HG02798 (cell line): ENCODE measurements around the gene CAPN9.
"Not testable (repeated sequence)": the region's sequence is repeated elsewhere in the genome, so short reads cannot be mapped to it uniquely, and the experiment has no call there.

Experiments
- ATAC-seq: cut with Tn5 transposase; IDR thresholded peaks from one replicate; pipeline ENCODE4 v1.9.1; 2021; ENCODE audit warnings: mild to moderate bottlenecking; ENCODE audit not compliant: unreplicated experiment, poor library complexity

The CAPN9 gene

GRCh38 chr1:230709619-230710542 lies 37.3 kb upstream of the CAPN9 start:
- ATAC-seq = no peak

DNA sequence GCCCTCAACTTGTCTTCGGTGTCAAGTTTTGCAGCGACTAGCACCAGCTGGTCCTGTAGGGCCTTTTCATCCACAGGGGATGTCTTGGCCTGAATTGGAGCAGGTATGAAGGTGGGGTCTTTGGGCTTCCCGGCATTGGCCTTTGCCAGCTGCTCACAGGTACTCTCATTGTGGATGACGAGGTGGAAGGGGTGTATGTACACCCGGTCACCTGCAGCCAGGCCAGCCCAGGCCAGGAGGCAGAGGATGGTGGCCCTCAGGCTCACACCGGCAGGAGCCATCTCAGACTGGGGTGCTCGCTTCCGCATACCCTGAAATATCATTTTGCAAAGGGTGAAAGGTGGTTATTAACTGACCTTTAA lies 36.7 kb upstream of the CAPN9 start:
- no peak for ATAC-seq

GRCh38 chr1:230711245-230711644 lies 35.9 kb upstream of the CAPN9 start:
- ATAC-seq = no peak

DNA sequence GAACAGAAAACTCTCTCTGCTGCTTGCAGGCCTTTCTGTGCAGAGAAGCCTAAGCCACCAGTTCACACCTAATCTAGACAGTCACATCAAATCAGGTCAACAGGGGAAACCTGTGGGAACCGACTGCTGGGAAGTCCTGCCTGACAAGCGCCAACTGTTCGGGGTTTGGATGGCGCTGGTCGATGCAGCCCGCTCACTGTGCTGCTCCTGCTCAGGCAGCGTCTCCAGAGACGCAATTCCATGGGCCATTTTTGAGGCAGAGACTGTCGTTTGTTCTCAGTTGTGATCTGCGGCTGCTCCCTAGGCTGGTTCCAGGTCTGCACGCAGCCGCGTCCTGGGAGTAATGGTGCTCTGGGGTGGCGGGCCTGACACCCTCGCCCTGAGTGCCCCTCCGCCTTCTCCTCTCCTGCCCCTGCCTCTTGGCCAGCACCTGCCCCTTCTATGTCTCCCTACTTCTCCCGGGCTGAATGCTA lies 34.7 kb upstream of the CAPN9 start:
- no peak for ATAC-seq

- no peak for ATAC-seq
Measured at GRCh38 chr1:230713138-230713537, 34.0 kb upstream of the CAPN9 start.

- no peak for ATAC-seq
Measured at GRCh38 chr1:230713547-230713914, 33.7 kb upstream of the CAPN9 start.

GRCh38 chr1:230713915-230714764 lies 33.0 kb upstream of the CAPN9 start, which contains the start of gene AGT:
TSS of gene AGT (minus strand) at chr1:230714122. CDS start at chr1:230710823, 3,299 bp downstream.
- no peak for ATAC-seq

DNA sequence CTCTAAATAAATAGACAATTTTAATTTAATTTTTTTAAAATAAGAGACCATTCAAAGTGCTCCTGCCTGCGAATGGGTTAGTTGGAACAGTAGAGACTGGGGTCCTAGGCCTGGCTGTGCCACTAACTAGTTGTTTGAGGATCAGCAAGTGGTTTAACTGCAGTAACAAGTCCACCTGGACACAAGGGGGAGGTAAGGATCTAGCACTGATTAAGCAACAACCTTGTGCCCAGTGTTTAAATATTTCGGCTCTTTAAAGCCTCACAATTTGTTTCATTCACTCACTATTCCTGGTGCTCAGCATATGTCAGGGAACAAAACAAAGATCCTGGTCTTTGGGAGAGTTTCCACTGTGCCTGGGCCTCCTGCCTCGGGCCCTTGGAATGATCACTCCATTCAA lies 31.7 kb upstream of the CAPN9 start:
- no peak for ATAC-seq

GRCh38 chr1:230716453-230716852 lies 30.7 kb upstream of the CAPN9 start:
- not testable (repeated sequence) for ATAC-seq

DNA sequence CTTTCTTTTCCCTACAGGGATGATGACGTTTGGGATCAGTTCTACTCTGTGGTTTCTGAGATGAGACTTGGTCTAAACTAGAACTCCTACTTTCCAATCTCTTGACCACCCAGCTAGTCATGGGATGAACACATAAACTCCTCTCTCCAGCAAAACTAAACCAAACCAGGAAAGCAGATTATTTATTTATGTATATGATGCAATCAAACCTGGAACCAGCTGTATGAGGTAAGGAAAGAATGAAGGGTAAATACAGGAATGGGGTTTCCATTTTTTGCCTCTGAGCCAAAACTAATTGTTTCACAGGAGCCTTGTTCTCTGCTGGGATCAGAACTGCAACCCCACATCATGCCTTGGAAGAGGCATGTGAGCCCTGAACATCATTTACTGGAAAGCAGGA lies 29.9 kb upstream of the CAPN9 start:
- no peak for ATAC-seq

DNA sequence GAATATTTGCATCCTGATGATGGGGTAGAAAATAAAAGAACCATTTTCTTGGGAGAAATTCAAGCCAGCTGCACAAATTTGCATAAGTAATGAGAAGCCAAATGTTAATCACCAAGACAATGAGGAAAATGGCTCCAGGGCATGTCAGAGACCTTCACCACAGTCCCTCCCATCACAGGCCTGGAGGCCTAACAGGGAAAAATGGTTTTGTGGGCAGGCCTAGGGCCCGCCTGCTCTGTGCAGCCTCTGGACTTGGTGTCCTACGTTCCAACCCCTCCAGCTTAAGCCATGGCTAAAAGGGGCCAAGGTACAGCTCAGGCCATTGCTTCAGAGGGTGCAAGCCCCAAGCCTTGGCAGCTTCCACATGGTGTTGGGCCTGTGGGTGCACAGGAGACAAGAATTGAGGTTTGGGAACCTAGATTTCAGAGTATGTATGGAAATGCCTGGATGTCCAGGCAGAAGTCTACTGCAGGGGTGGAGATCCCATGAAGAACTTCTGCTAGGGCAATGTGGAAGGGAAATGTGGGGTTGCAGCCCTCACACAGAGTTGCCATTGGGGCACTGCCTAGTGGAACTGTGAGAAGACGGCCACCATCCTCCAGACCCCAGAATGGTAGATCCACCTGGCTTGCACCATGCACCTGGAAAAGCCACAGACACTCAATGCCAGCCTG lies 25.2 kb upstream of the CAPN9 start:
- not testable (repeated sequence) for ATAC-seq

- ATAC-seq = no peak
Measured at GRCh38 chr1:230725256-230726012, 21.8 kb upstream of the CAPN9 start.

GRCh38 chr1:230728710-230729392 lies 18.3 kb upstream of the CAPN9 start:
- ATAC-seq = no peak

- no peak for ATAC-seq
Measured at GRCh38 chr1:230730977-230731376, 16.2 kb upstream of the CAPN9 start.

DNA sequence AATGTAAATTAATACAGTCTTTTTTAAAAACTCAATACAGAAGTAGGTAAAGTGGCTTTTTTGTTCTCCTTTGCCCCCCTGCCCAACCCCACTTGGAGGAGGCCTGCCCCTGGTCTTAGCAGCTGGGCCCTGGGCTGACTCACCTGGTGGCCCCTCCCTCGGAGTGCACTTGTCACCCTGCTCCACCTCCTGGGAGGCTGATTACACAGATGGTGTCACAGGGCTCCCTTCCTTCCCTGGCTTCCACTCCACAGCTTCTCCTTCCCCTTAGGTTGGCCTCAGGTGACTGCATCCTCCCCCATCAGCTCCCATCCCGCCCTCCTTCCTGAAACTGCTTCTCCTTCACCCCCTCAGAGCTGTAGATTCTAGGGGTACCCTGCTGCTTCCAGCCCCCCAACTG lies 11.7 kb upstream of the CAPN9 start:
- ATAC-seq = no peak

DNA sequence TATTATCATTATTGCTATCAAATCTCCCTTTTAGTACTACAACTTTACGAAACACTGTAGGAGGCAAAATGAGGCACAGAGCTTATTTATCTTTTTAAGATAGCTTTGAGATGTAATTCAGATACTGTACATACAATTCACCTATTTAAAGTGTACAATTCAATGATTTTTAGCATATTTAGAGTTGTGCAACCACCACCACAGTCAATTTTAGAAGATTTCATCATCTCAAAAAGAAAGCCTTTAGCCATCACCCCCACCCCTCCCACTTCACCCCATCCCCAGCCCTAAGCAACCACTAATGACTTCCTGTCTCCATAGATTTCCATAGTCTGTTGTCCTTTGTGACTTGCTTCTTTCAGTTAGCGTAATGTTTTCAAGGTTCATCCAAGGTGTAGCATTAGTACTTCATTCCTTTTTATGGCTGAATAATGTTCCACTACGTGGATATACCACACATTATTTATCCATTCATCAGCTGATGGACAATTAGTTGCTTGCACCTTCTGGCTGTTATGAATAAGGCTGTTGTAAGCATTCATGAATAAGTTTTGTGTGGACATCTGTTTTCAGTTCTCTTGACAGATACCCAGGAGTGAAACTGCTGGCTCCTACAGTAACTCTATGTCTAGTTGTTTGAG lies 9.4 kb upstream of the CAPN9 start:
- ATAC-seq = no peak

GRCh38 chr1:230739564-230740290 lies 7.5 kb upstream of the CAPN9 start:
- ATAC-seq = no peak

GRCh38 chr1:230743899-230744298 lies 3.3 kb upstream of the CAPN9 start:
- ATAC-seq = no peak
